HL-60 (cell line): ENCODE measurements around the gene NECTIN3.

Experiments used
- DNase-seq, 2 experiments: peaks; one replicate each; pipeline ENCODE4 v3.0.0-alpha.2; 2010 to 2020; ENCODE audit warnings: low read depth in 1 of 2, low spot score in 1 of 2
- H3K27ac ChIP-seq: fragments of 250-450 bp; sonication (Bioruptor Pico); replicated peaks from 2 replicates; pipeline ENCODE4 v1.5.1; 2020; ENCODE audit warnings: mild to moderate bottlenecking, moderate library complexity
- H3K27me3 ChIP-seq: fragments of 250-450 bp; sonication (Bioruptor Pico); 2 replicates; pipeline ENCODE4 v1.5.1; 2021; ENCODE audit warnings: mild to moderate bottlenecking, moderate library complexity; ENCODE audit not compliant: insufficient read depth, poor library complexity, severe bottlenecking
- H3K4me3 ChIP-seq: replicated peaks from 2 replicates; pipeline ENCODE4 v1.5.1; 2011; ENCODE audit warnings: mild to moderate bottlenecking, control low read depth, low read length; ENCODE audit not compliant: insufficient read depth
- CTCF ChIP-seq: IDR thresholded peaks from one replicate; pipeline ENCODE4 v1.5.1; 2011; ENCODE audit warnings: low read length, control low read depth, inconsistent platforms; ENCODE audit not compliant: insufficient read depth
- GABPA ChIP-seq: IDR thresholded peaks from 2 replicates; pipeline ENCODE4 v1.6.1; 2012; ENCODE audit warnings: low read depth
- POLR2AphosphoS5 ChIP-seq: IDR thresholded peaks from 2 replicates; pipeline ENCODE4 v1.6.1; 2012; ENCODE audit warnings: low read depth
- REST ChIP-seq: IDR thresholded peaks from 2 replicates; pipeline ENCODE4 v1.6.1; 2012; ENCODE audit warnings: low read depth; ENCODE audit not compliant: insufficient replicate concordance
- SPI1 ChIP-seq: IDR thresholded peaks from 2 replicates; pipeline ENCODE4 v1.6.1; 2012; ENCODE audit warnings: low read depth, mild to moderate bottlenecking, borderline replicate concordance

Gene NECTIN3

GRCh38 chr3:111080413-111080812 lies 8.8 kb downstream of the NECTIN3 start:
- Histone ChIP-seq H3K27ac (no peak overlapping the region), H3K27me3 (no peaks in the 10 kb centered on the region), H3K4me3 (no peak overlapping the region)
- DNase-seq = no peak
- TF ChIP-seq GABPA (no peak), CTCF (no peak), SPI1 (no peak), REST (no peak), POLR2AphosphoS5 (no peak)

DNA sequence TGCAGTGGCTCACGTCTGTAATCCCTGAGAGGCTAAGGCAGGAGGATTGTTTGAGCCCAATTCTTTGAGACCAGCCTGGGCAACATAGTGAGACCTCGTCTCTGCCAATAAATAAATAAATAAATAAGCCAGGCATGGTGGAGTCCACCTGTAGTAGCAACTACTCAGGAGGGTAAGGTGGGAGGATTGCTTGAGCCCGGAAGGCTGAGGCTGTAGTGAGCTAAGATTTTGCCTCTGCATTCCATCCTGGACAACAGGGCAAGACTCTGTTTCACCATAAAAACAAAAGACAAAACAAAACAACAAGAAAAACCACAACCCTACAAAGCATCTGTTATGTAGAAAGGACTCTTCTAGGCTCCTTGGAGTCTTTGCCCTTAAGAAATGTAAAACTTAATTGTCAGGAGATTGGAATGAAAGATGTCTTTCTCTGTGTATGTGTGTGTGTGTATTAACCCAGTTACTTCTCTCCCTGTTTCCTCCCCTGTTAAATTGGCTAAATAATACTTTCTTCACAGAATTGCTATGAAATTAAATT lies 9.5 kb downstream of the NECTIN3 start:
- H3K4me3 ChIP-seq = no peak overlapping the region
- H3K27me3 ChIP-seq = no peaks in the 10 kb centered on the region
- no peak for DNase-seq
- TF ChIP-seq GABPA = no peak
- no peak for TF ChIP-seq SPI1
- no peak for TF ChIP-seq POLR2AphosphoS5
- TF ChIP-seq CTCF = no peak
- no peak for TF ChIP-seq REST
- no peak overlapping the region for H3K27ac ChIP-seq

- DNase-seq = no peak
- Histone ChIP-seq H3K4me3 (no peak overlapping the region), H3K27me3 (no peaks in the 10 kb centered on the region), H3K27ac (no peak overlapping the region)
- no peak for TF ChIP-seq SPI1
These were observed 13.3 kb downstream of the NECTIN3 start for GRCh38 chr3:111084911-111085310.

- no peak overlapping the region for H3K27ac ChIP-seq
- H3K4me3 ChIP-seq = no peak overlapping the region
- no peaks in the 10 kb centered on the region for H3K27me3 ChIP-seq
- no peak for TF ChIP-seq GABPA
- TF ChIP-seq SPI1 = no peak
- TF ChIP-seq REST = no peak
- no peak for TF ChIP-seq POLR2AphosphoS5
- no peak for TF ChIP-seq CTCF
- DNase-seq = no peak
These were observed 16.4 kb downstream of the NECTIN3 start for GRCh38 chr3:111087924-111088469.
